HepG2 (cell line): ENCODE data around the gene TTLL11.

Experiments used
- EZH2 ChIP-seq: conservative IDR thresholded peaks from 2 replicates; pipeline ENCODE4 v1.6.1; 2012; ENCODE audit warnings: mild to moderate bottlenecking, low read depth, low read length, moderate library complexity
- MAX ChIP-seq: IDR thresholded peaks from 2 replicates; pipeline ENCODE4 v1.6.1; 2012; ENCODE audit warnings: inconsistent platforms
- NFKBIZ ChIP-seq: IDR thresholded peaks from 2 replicates; pipeline ENCODE4 v1.6.1; 2018; ENCODE audit warnings: missing genetic modification reagents, missing compliant biosample characterization
- POLR2AphosphoS5 ChIP-seq: IDR thresholded peaks from 2 replicates; pipeline ENCODE4 v1.6.1; 2012; ENCODE audit warnings: low read depth, low read length
- RAD21 ChIP-seq: fragments of 450-650 bp; formaldehyde crosslinking; IDR thresholded peaks from 2 replicates; pipeline ENCODE4 v1.5.0; 2020; ENCODE audit warnings: mild to moderate bottlenecking
- TCF7 ChIP-seq: sonication (generic); IDR thresholded peaks from 2 replicates; pipeline ENCODE4 v1.6.1; 2016; ENCODE audit warnings: antibody characterized with exemption, low read depth
- ZFX ChIP-seq: sonication (generic); formaldehyde crosslinking; IDR thresholded peaks from 2 replicates; pipeline ENCODE4 v1.4.0; 2020; ENCODE audit warnings: mild to moderate bottlenecking, low read depth, missing genetic modification reagents, moderate library complexity
- ZNF121 ChIP-seq: sonication (generic); formaldehyde crosslinking; IDR thresholded peaks from 2 replicates; pipeline ENCODE4 v1.5.0; 2020; ENCODE audit warnings: mild to moderate bottlenecking, missing genetic modification reagents
- ZNF224 ChIP-seq: sonication (generic); formaldehyde crosslinking; IDR thresholded peaks from 2 replicates; pipeline ENCODE4 v1.5.0; 2020; ENCODE audit warnings: mild to moderate bottlenecking, missing genetic modification reagents
- ZNF562 ChIP-seq: sonication (generic); formaldehyde crosslinking; IDR thresholded peaks from 2 replicates; pipeline ENCODE4 v1.8.0; 2022; ENCODE audit warnings: missing genetic modification reagents, borderline replicate concordance
- TF ChIP-seq, protein P1 (sequence below): sonication (generic); formaldehyde crosslinking; IDR thresholded peaks from 2 replicates; pipeline ENCODE4 v1.5.0; 2020; ENCODE audit warnings: mild to moderate bottlenecking, missing genetic modification reagents

DNA sequence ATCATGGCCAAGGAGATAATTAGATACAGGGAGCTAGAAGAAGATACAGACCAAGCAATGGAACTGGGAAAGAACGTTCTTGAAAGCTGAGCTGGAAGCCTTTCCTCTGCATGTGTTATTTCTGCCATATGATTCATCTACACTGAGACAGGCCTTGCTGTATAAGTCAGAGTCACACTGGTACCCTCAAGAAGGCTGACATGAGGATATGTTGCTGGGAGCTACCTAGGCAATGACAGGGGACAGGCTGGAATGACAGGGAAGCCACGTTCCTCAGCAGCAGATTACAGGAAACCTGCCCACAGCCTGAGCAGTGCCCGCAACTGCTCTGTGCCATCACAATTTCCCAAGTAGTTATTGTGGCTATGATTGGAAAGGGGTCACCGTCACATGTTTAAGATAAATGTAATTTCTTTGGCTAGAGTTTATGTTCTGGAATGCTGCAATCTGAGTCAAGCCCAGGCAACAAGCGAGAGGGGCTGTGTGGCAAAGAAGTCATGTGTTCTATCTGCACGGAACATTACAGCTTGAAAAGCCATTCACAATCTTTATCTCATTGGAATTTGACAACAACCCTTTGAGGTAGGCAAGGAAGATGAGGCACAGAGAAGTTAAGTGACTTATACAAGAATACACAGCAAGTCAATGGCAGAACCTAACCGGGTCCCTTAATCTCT, 108.2 kb downstream of the TTLL11 start:
- TF ChIP-seq, protein P1, sequence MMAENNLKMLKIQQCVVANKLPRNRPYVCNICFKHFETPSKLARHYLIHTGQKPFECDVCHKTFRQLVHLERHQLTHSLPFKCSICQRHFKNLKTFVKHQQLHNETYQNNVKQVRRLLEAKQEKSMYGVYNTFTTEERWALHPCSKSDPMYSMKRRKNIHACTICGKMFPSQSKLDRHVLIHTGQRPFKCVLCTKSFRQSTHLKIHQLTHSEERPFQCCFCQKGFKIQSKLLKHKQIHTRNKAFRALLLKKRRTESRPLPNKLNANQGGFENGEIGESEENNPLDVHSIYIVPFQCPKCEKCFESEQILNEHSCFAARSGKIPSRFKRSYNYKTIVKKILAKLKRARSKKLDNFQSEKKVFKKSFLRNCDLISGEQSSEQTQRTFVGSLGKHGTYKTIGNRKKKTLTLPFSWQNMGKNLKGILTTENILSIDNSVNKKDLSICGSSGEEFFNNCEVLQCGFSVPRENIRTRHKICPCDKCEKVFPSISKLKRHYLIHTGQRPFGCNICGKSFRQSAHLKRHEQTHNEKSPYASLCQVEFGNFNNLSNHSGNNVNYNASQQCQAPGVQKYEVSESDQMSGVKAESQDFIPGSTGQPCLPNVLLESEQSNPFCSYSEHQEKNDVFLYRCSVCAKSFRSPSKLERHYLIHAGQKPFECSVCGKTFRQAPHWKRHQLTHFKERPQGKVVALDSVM (CRISPR knock-in tag): no peak
- TF ChIP-seq RAD21 (CRISPR knock-in tag) (no peak), ZNF121 (CRISPR knock-in tag) (no peak), ZNF224 (CRISPR knock-in tag) (no peak), ZNF562 (CRISPR knock-in tag) (no peak), TCF7 (no peak), ZFX (CRISPR knock-in tag) (no peak), EZH2 (no peak), NFKBIZ (CRISPR knock-in tag) (no peak), POLR2AphosphoS5 (no peak), MAX (no peak)
